Peyer's patch (tissue), 4 donors: Measurements from ENCODE around the gene C9orf40. TPM values are rescaled to one million over a fixed set of nuclear protein-coding genes. Genes with fewer than 3 reads are reported as not detected.
A peak's percentile ranks its signal among the peaks of the same experiment; 100 is the strongest.

Experiments
- DNase-seq, 3 donors: peaks; one replicate each; pipeline ENCODE4 v3.0.0-alpha.2; 2017 to 2019
- H3K27ac ChIP-seq, 4 donors: fragments of 200-600 bp; sonication (generic); one replicate each; pipeline ENCODE4 v1.5.1; 2016 to 2019
- H3K27me3 ChIP-seq, 2 donors: fragments of 200-600 bp; sonication (generic); one replicate each; pipeline ENCODE4 v1.5.1; 2019
- H3K36me3 ChIP-seq, 3 donors: fragments of 200-600 bp; sonication (generic); one replicate each; pipeline ENCODE4 v1.5.1; 2016 to 2019
- H3K4me1 ChIP-seq, 4 donors: fragments of 200-600 bp; sonication (generic); one replicate each; pipeline ENCODE4 v1.5.1; 2016 to 2019
- H3K4me3 ChIP-seq, 4 donors: fragments of 200-600 bp; sonication (generic); 1 replicate in 3 of 4; 2 replicates in 1 of 4; pipeline ENCODE4 v1.5.1; 2016 to 2019; ENCODE audit warnings: mild to moderate bottlenecking in 1 of 4
- H3K9me3 ChIP-seq, 4 donors: fragments of 200-600 bp; sonication (generic); one replicate each; pipeline ENCODE4 v1.5.1; 2016 to 2019; ENCODE audit warnings: mild to moderate bottlenecking in 1 of 4
- CTCF ChIP-seq, 6 experiments: fragments of 450-650 bp in 4 of 6; fragments of 200-600 bp in 2 of 6; sonication (generic) in 1 of 6; IDR thresholded peaks; one replicate each; pipeline ENCODE4 v1.5.1; 2017 to 2019; ENCODE audit warnings: antibody characterized with exemption in 6 of 6, mild to moderate bottlenecking in 3 of 6, moderate library complexity in 1 of 6
- POLR2A ChIP-seq, 2 donors: fragments of 450-650 bp; IDR thresholded peaks; one replicate each; pipeline ENCODE4 v1.5.1; 2017; ENCODE audit warnings: antibody characterized with exemption in 2 of 2, mild to moderate bottlenecking in 2 of 2, moderate library complexity in 2 of 2
- total RNA-seq, 4 donors: library from RNA; depleted of rRNA; stranded (reverse); fragments of >200 nt; gene quantifications; one replicate each; pipeline ENCODE4 v1.1.0, GENCODE V29; 2016

The C9orf40 gene
- total RNA-seq = 10 to 100 TPM in 1 of 4 donors, 1 to 10 TPM in 3; 8.3 to 22.2 (median 9.2) TPM

- H3K4me1 ChIP-seq = peaks cover 0 to 9% (median 0%) of the 10 kb centered on the region in 4 donors
- H3K9me3 ChIP-seq = no peaks in the 10 kb centered on the region
- peak within 1 kb of the TSS; percentile 95 to 98 (median 97) for H3K27ac ChIP-seq
- H3K27me3 ChIP-seq = no peaks in the 10 kb centered on the region
- H3K36me3 ChIP-seq = no peaks in the 10 kb centered on the region
- TF ChIP-seq POLR2A (IDR thresholded peaks at IDR 0.05) (peak in 1 of 2 donors; percentile 46), CTCF (IDR thresholded peaks at IDR 0.05) (peak; percentile 65 to 95 (median 90))
- DNase-seq = peak; percentile 85 to 96 (median 95)
- H3K4me3 ChIP-seq = peak within 1 kb of the TSS; percentile 80 to 94 (median 87)
Observed at GRCh38 chr9:74952201-74953151, at the start of gene C9orf40. Gene C9orf40 (minus strand): TSS chr9:74952912. CDS start chr9:74952611, 301 bp downstream.

GRCh38 chr9:75001719-75002421 lies 49.2 kb upstream of the C9orf40 start:
- peaks cover 0 to 4% (median 0%) of the 10 kb centered on the region in 3 donors for H3K36me3 ChIP-seq
- peak; percentile 35 to 98 (median 91) for TF ChIP-seq CTCF (IDR thresholded peaks at IDR 0.05)
- no peak for TF ChIP-seq POLR2A (IDR thresholded peaks at IDR 0.05)
- peak overlapping the region in 2 of 4 donors; percentile 55 to 65 for H3K27ac ChIP-seq
- no peak overlapping the region for H3K4me3 ChIP-seq
- peaks cover 0 to 5% (median 0%) of the 10 kb centered on the region in 4 donors for H3K4me1 ChIP-seq
- DNase-seq = no peak
- no peaks in the 10 kb centered on the region for H3K27me3 ChIP-seq
- no peaks in the 10 kb centered on the region for H3K9me3 ChIP-seq

GRCh38 chr9:75000835-75001234 lies 48.1 kb upstream of the C9orf40 start:
- no peaks in the 10 kb centered on the region for H3K9me3 ChIP-seq
- H3K27me3 ChIP-seq = no peaks in the 10 kb centered on the region
- peaks cover 0 to 7% (median 0%) of the 10 kb centered on the region in 3 donors for H3K36me3 ChIP-seq
- TF ChIP-seq POLR2A (IDR thresholded peaks at IDR 0.05) (no peak), CTCF (IDR thresholded peaks at IDR 0.05) (no peak)
- no peak overlapping the region for H3K4me3 ChIP-seq
- DNase-seq = no peak
- H3K27ac ChIP-seq = no peak overlapping the region
- H3K4me1 ChIP-seq = peaks cover 0 to 5% (median 0%) of the 10 kb centered on the region in 4 donors

GRCh38 chr9:74985041-74985440 lies 32.3 kb upstream of the C9orf40 start:
- H3K4me1 ChIP-seq = no peaks in the 10 kb centered on the region
- DNase-seq = no peak

More at GRCh38 chr9:74985041-74985440, 32.3 kb upstream of the C9orf40 start:
- Histone ChIP-seq H3K4me3 (no peak overlapping the region), H3K9me3 (no peaks in the 10 kb centered on the region), H3K27me3 (no peaks in the 10 kb centered on the region), H3K36me3 (no peaks in the 10 kb centered on the region), H3K27ac (no peak overlapping the region)
- TF ChIP-seq CTCF (IDR thresholded peaks at IDR 0.05) (no peak), POLR2A (IDR thresholded peaks at IDR 0.05) (no peak)
